OCI-LY1 (cell line): Measurements from ENCODE around the gene UBE2L6.

Source experiments
- H2AFZ ChIP-seq: fragments of 200-600 bp; sonication (generic), shearing (Covaris generic); 2 replicates; pipeline ENCODE4 v1.6.0; 2014; ENCODE audit warnings: antibody characterized with exemption, mild to moderate bottlenecking, low read length
- H3F3A ChIP-seq: fragments of 200-600 bp; sonication (generic), shearing (Covaris generic); 2 replicates; pipeline ENCODE4 v1.6.0; 2014; ENCODE audit warnings: mild to moderate bottlenecking, antibody characterized with exemption, low read length, moderate library complexity; ENCODE audit not compliant: insufficient read depth
- H3K27ac ChIP-seq: fragments of 200-600 bp; sonication (generic); 2 replicates; pipeline ENCODE4 v1.5.1; 2014; ENCODE audit warnings: low read length, mixed run types, mild to moderate bottlenecking, low read depth; ENCODE audit not compliant: poor library complexity, severe bottlenecking
- H3K27me3 ChIP-seq: fragments of 200-600 bp; sonication (generic); 2 replicates; pipeline ENCODE4 v1.6.0; 2014; ENCODE audit warnings: antibody characterized with exemption, mild to moderate bottlenecking, low read length, moderate library complexity; ENCODE audit not compliant: insufficient read depth
- H3K36me3 ChIP-seq: fragments of 200-600 bp; sonication (generic); 2 replicates; pipeline ENCODE4 v1.6.1; 2014; ENCODE audit warnings: mild to moderate bottlenecking, antibody characterized with exemption, low read length, moderate library complexity, mixed read lengths; ENCODE audit not compliant: insufficient read depth
- H3K4me1 ChIP-seq: fragments of 200-600 bp; sonication (generic); 2 replicates; pipeline ENCODE4 v1.5.1; 2014; ENCODE audit warnings: mild to moderate bottlenecking, low read length, moderate library complexity; ENCODE audit not compliant: insufficient read depth, severe bottlenecking
- H3K4me2 ChIP-seq: fragments of 200-600 bp; sonication (generic), shearing (Covaris generic); 2 replicates; pipeline ENCODE4 v1.6.1; 2014; ENCODE audit warnings: low read length
- H3K4me3 ChIP-seq: fragments of 200-600 bp; sonication (generic); 2 replicates; pipeline ENCODE4 v1.5.1; 2014; ENCODE audit warnings: low read length, low read depth, mild to moderate bottlenecking, mixed read lengths; ENCODE audit not compliant: poor library complexity, severe bottlenecking
- H3K79me2 ChIP-seq: fragments of 200-600 bp; shearing (Covaris generic); 2 replicates; pipeline ENCODE4 v1.6.1; 2016; ENCODE audit warnings: mixed run types, low read length, mixed read lengths; ENCODE audit not compliant: insufficient read depth
- H3K9ac ChIP-seq: fragments of 200-600 bp; sonication (generic), shearing (Covaris generic); 2 replicates; pipeline ENCODE4 v1.6.1; 2014; ENCODE audit warnings: mild to moderate bottlenecking, low read length, mixed read lengths
- H3K9me2 ChIP-seq: fragments of 200-600 bp; sonication (generic), shearing (Covaris generic); 2 replicates; pipeline ENCODE4 v1.6.1; 2014; ENCODE audit warnings: low read depth, mild to moderate bottlenecking, low read length, mixed read lengths
- H3K9me3 ChIP-seq: fragments of 200-600 bp; shearing (Covaris generic); 2 replicates; pipeline ENCODE4 v1.6.1; 2014; ENCODE audit warnings: low read length, mixed read lengths
- H4K20me1 ChIP-seq: fragments of 200-600 bp; sonication (generic), shearing (Covaris generic); 2 replicates; pipeline ENCODE4 v1.6.0; 2016; ENCODE audit warnings: mild to moderate bottlenecking, low read length; ENCODE audit not compliant: insufficient read depth
- EZH2 ChIP-seq: fragments of 200-600 bp; sonication (generic), shearing (Covaris generic); IDR thresholded peaks from 2 replicates; pipeline ENCODE4 v1.8.0; 2017; ENCODE audit warnings: borderline replicate concordance, mixed run types, mild to moderate bottlenecking, antibody characterized with exemption, low read length, moderate library complexity, mixed read lengths
- TF ChIP-seq, protein P1 (sequence below): fragments of 200-600 bp; sonication (generic), shearing (Covaris generic); IDR thresholded peaks from 2 replicates; pipeline ENCODE4 v1.5.1; 2017; ENCODE audit warnings: mild to moderate bottlenecking, antibody characterized with exemption, low read length, moderate library complexity, mixed read lengths

Gene UBE2L6

DNA sequence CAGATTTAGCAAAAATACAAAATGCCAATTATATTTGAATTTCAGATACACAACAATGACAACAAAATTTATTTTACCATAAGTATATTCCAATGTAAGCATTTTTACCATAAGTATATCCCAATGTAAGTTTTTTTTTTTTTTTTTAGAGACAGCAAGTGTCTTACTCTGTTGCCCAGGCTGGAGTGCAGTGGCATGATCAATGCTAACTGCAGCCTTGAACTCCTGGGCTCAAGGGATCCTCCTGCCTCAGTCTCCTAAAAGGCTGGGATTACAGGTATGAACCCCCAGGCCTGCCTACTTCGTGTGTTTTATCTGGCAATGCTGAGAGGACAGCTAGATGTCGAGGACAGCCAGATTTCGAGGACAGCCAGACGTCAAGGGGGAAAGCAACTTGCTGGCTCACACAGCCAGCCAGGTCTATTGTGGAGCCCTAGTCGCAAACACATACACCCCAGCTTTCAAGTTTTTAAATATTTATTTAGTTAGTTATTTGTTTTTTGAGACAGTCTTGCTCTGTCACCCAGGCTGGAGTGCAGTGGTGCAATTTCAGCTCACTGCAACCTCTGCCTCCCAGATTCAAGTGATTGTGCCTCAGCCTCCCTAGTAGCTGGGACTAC is 28.9 kb upstream of the UBE2L6 start:
- H3K27me3 ChIP-seq, result peaks cover 7% of the 10 kb centered on the region; the same call in 1 of the 2 replicates
- H3K9me2 ChIP-seq, result no peaks in the 10 kb centered on the region
- no peak overlapping the region for H3K4me2 ChIP-seq
- no peak overlapping the region for H3K27ac ChIP-seq
- no peak overlapping the region for H3K4me3 ChIP-seq
- no peak for TF ChIP-seq EZH2
- TF ChIP-seq, protein P1, sequence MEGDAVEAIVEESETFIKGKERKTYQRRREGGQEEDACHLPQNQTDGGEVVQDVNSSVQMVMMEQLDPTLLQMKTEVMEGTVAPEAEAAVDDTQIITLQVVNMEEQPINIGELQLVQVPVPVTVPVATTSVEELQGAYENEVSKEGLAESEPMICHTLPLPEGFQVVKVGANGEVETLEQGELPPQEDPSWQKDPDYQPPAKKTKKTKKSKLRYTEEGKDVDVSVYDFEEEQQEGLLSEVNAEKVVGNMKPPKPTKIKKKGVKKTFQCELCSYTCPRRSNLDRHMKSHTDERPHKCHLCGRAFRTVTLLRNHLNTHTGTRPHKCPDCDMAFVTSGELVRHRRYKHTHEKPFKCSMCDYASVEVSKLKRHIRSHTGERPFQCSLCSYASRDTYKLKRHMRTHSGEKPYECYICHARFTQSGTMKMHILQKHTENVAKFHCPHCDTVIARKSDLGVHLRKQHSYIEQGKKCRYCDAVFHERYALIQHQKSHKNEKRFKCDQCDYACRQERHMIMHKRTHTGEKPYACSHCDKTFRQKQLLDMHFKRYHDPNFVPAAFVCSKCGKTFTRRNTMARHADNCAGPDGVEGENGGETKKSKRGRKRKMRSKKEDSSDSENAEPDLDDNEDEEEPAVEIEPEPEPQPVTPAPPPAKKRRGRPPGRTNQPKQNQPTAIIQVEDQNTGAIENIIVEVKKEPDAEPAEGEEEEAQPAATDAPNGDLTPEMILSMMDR, result no peak
- no peak overlapping the region for H3K9ac ChIP-seq
- no peaks in the 10 kb centered on the region for H3F3A ChIP-seq
- H3K79me2 ChIP-seq, result no peaks in the 10 kb centered on the region
- H4K20me1 ChIP-seq, result no peaks in the 10 kb centered on the region
- H3K9me3 ChIP-seq, result no peaks in the 10 kb centered on the region
- H3K4me1 ChIP-seq, result no peaks in the 10 kb centered on the region
- no peak overlapping the region for H2AFZ ChIP-seq
- H3K36me3 ChIP-seq, result no peaks in the 10 kb centered on the region

DNA sequence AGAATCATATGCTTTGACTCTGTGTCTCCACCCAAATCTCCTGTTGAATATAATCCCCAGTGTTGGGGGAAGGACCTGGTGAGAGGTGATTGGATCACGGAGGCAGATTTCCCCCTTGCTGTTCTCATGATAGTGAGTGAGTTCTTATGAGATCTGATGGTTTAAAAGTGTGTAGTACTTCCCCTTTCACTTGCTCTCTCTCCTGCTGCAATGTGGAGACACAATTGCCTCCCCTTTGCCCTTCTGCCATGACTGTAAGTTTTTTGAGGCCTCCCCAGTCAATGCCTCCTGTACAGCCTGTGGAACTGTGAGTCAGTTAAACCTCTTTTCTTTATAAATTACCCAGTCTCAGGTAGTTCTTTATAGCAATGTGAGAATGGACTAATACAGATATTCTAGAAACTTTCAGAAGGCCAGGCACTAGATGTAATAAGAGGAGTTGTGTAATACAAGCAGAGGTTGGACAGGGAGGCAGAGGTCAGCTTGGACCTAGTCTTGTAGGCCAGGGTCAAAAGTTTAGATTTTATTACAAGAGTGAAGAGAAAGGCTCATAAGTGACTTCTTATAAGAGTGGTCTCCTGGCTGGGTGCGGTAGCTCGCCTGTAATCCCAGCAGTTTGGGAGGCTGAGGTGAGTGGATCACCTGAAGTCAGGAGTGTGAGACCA is 20.7 kb upstream of the UBE2L6 start:
- no peak for TF ChIP-seq EZH2
- TF ChIP-seq, protein P1, result no peak
- Histone ChIP-seq H3K36me3 (no peaks in the 10 kb centered on the region), H3K4me2 (no peak overlapping the region), H3K9me3 (no peaks in the 10 kb centered on the region), H3K9ac (no peak overlapping the region), H3K9me2 (no peaks in the 10 kb centered on the region), H3K27ac (no peak overlapping the region), H3K4me1 (no peaks in the 10 kb centered on the region), H3K27me3 (peaks cover 4% of the 10 kb centered on the region; the same call in 1 of the 2 replicates), H3F3A (no peaks in the 10 kb centered on the region), H4K20me1 (no peaks in the 10 kb centered on the region), H3K4me3 (no peak overlapping the region), H3K79me2 (no peaks in the 10 kb centered on the region), H2AFZ (no peak overlapping the region)

GRCh38 chr11:57586711-57587245 is 19.3 kb upstream of the UBE2L6 start:
- Histone ChIP-seq H2AFZ (no peak overlapping the region), H3K9me3 (no peaks in the 10 kb centered on the region), H3K9me2 (no peaks in the 10 kb centered on the region), H3K36me3 (no peaks in the 10 kb centered on the region), H3F3A (no peaks in the 10 kb centered on the region), H3K4me2 (no peak overlapping the region), H3K4me3 (no peak overlapping the region), H3K9ac (no peak overlapping the region), H4K20me1 (no peaks in the 10 kb centered on the region), H3K27ac (no peak overlapping the region), H3K27me3 (peaks cover 4% of the 10 kb centered on the region; the same call in 1 of the 2 replicates), H3K4me1 (no peaks in the 10 kb centered on the region), H3K79me2 (no peaks in the 10 kb centered on the region)
- TF ChIP-seq, protein P1, result no peak
- no peak for TF ChIP-seq EZH2
